CD14-positive monocyte (primary cell): ENCODE data around the gene TNFAIP6. TPM values are rescaled to one million over a fixed set of nuclear protein-coding genes. Genes with fewer than 3 reads are reported as not detected.

Experiments used
- DNase-seq, 3 donors: peaks; one replicate each; pipeline ENCODE4 v3.0.0-alpha.2; 2011 to 2022
- H2AFZ ChIP-seq: 2 replicates; pipeline ENCODE4 v1.6.0; 2012; ENCODE audit warnings: mild to moderate bottlenecking, low read depth, low read length, inconsistent platforms; ENCODE audit not compliant: insufficient read depth, poor library complexity, severe bottlenecking
- H3K27ac ChIP-seq, 2 donors: 1 replicate in 1 of 2; 2 replicates in 1 of 2; pipeline ENCODE4 v1.5.1; 2012 to 2013; ENCODE audit warnings: low read length in 2 of 2, control low read depth in 1 of 2, inconsistent platforms in 1 of 2, low read depth in 1 of 2, mild to moderate bottlenecking in 1 of 2
- H3K27me3 ChIP-seq, 2 donors: one replicate each; pipeline versions ENCODE4 v1.6.0 to v1.6.1; 2011 to 2013; ENCODE audit warnings: low read length in 2 of 2; ENCODE audit not compliant: control insufficient read depth in 2 of 2, insufficient read depth in 2 of 2
- H3K36me3 ChIP-seq, 2 donors: replicated peaks in 1 of 2; 1 replicate in 1 of 2; 2 replicates in 1 of 2; pipeline versions ENCODE4 v1.5.1 to v1.6.1; 2012 to 2013; ENCODE audit warnings: low read length in 2 of 2, control low read depth in 1 of 2, inconsistent platforms in 1 of 2, mild to moderate bottlenecking in 1 of 2; ENCODE audit not compliant: insufficient read depth in 2 of 2, control insufficient read depth in 1 of 2
- H3K4me1 ChIP-seq, 2 donors: 1 replicate in 1 of 2; 2 replicates in 1 of 2; pipeline versions ENCODE4 v1.5.1 to v1.6.1; 2012 to 2013; ENCODE audit warnings: low read length in 2 of 2, control low read depth in 1 of 2, inconsistent platforms in 1 of 2, mild to moderate bottlenecking in 1 of 2, moderate library complexity in 1 of 2; ENCODE audit not compliant: insufficient read depth in 2 of 2, control insufficient read depth in 1 of 2
- H3K4me2 ChIP-seq: replicated peaks from 2 replicates; pipeline ENCODE3; 2012; ENCODE audit warnings: low read length, moderate library complexity, mild to moderate bottlenecking; ENCODE audit not compliant: poor library complexity, severe bottlenecking; ENCODE audit errors: extremely low read depth
- H3K4me3 ChIP-seq, 3 experiments: fragments of 200-600 bp in 1 of 3; sonication (generic) in 1 of 3; replicated peaks in 1 of 3; 1 replicate in 2 of 3; 2 replicates in 1 of 3; pipeline ENCODE4 v1.5.1; 2011 to 2013; ENCODE audit warnings: low read length in 3 of 3, mild to moderate bottlenecking in 3 of 3, control low read depth in 2 of 3, low read depth in 2 of 3, inconsistent platforms in 1 of 3, moderate library complexity in 1 of 3
- H3K79me2 ChIP-seq: 2 replicates; pipeline ENCODE4 v1.6.0; 2012; ENCODE audit warnings: mild to moderate bottlenecking, control low read depth, inconsistent platforms, low read length, moderate library complexity; ENCODE audit not compliant: insufficient read depth
- H3K9ac ChIP-seq: 2 replicates; pipeline ENCODE4 v1.6.0; 2017; ENCODE audit warnings: low read length, mild to moderate bottlenecking; ENCODE audit not compliant: insufficient read depth, poor library complexity, severe bottlenecking
- H3K9me3 ChIP-seq, 2 donors: replicated peaks in 1 of 2; 1 replicate in 1 of 2; 2 replicates in 1 of 2; pipeline versions ENCODE4 v1.5.1 to v1.6.1; 2012 to 2013; ENCODE audit warnings: low read length in 2 of 2, control low read depth in 1 of 2; ENCODE audit not compliant: control insufficient read depth in 1 of 2, insufficient read depth in 1 of 2
- H4K20me1 ChIP-seq: 2 replicates; pipeline ENCODE4 v1.6.0; 2012; ENCODE audit warnings: mild to moderate bottlenecking, low read length, control low read depth, moderate library complexity; ENCODE audit not compliant: insufficient read depth
- H3K27ac Mint-ChIP-seq, 7 donors: one replicate each; pipeline ENCODE4 v1.8.0; 2020; ENCODE audit warnings: mild to moderate bottlenecking in 7 of 7, mixed read lengths in 7 of 7, moderate library complexity in 6 of 7, inconsistent platforms in 2 of 7
- H3K27me3 Mint-ChIP-seq, 3 donors: one replicate each; pipeline ENCODE4 v1.8.0; 2021 to 2022; ENCODE audit warnings: low read depth in 3 of 3, mild to moderate bottlenecking in 3 of 3, mixed read lengths in 3 of 3, moderate library complexity in 3 of 3, inconsistent platforms in 1 of 3
- H3K36me3 Mint-ChIP-seq, 2 donors: one replicate each; pipeline ENCODE4 v1.8.0; 2020; ENCODE audit warnings: mixed read lengths in 2 of 2, inconsistent platforms in 1 of 2, mild to moderate bottlenecking in 1 of 2
- H3K4me1 Mint-ChIP-seq: one replicate; pipeline ENCODE4 v1.8.0; 2020; ENCODE audit warnings: mild to moderate bottlenecking, mixed read lengths
- H3K4me3 Mint-ChIP-seq, 2 donors: one replicate each; pipeline ENCODE4 v1.8.0; 2020; ENCODE audit warnings: mild to moderate bottlenecking in 2 of 2, mixed read lengths in 2 of 2, moderate library complexity in 1 of 2
- H3K9me3 Mint-ChIP-seq, 7 donors: one replicate each; pipeline ENCODE4 v1.8.0; 2020 to 2022; ENCODE audit warnings: mixed read lengths in 7 of 7, mild to moderate bottlenecking in 6 of 7, moderate library complexity in 6 of 7, inconsistent platforms in 2 of 7
- CTCF ChIP-seq: fragments of 200-600 bp; IDR thresholded peaks from one replicate; pipeline ENCODE4 v1.8.0; 2022; ENCODE audit warnings: antibody characterized with exemption, mild to moderate bottlenecking
- WGBS: methylation state at CpG from one replicate; pipeline ENCODE4 v1.1.5; 2013; ENCODE audit warnings: missing lambda C conversion rate; ENCODE audit not compliant: insufficient coverage; 5-methylcytosine and 5-hydroxymethylcytosine counted together
- intact Hi-C, 2 donors: fragments of 100-400 bp; cut with micrococcal nuclease; formaldehyde crosslinking; loops; one replicate each; pipeline versions ENCODE4 v1.15.0 to v1.15.1; 2023
- polyA plus RNA-seq, 3 donors: library from polyadenylated mRNA; depleted of rRNA in 1 of 3; unstranded in 2 of 3; stranded (reverse) in 1 of 3; fragments of 300-500 nt in 2 of 3; fragments of >200 nt in 1 of 3; fragmentation: Illumina TruSeq in 2 of 3; gene quantifications; 1 replicate in 2 of 3; 2 replicates in 1 of 3; pipeline ENCODE4 v1.2.3, GENCODE V29; 2012 to 2021

Gene TNFAIP6
- polyA plus RNA-seq, 3 donors, result 2.6 to 8.2 (median 3.5) TPM

GRCh38 chr2:151361674-151362370 lies 4.4 kb downstream of the TNFAIP6 start:
- WGBS, result 100% methylated on average over 1 of the region's 3 CpGs
- Histone ChIP-seq H3K9ac (no peak overlapping the region), H2AFZ (peak overlapping the region; percentile 52), H3K27ac (no peak overlapping the region), H4K20me1 (no peaks in the 10 kb centered on the region), H3K4me1 (peaks cover 17 to 40% of the 10 kb centered on the region in 2 donors), H3K79me2 (no peaks in the 10 kb centered on the region), H3K4me3 (no peak overlapping the region), H3K4me2 (no peak overlapping the region), H3K27me3 (no peaks in the 10 kb centered on the region), H3K36me3 (peaks cover 0 to 5% of the 10 kb centered on the region in 2 donors), H3K9me3 (no peaks in the 10 kb centered on the region)
- peaks cover 2 to 4% of the 10 kb centered on the region in 2 donors for H3K36me3 Mint-ChIP-seq
- H3K27me3 Mint-ChIP-seq, result no peaks in the 10 kb centered on the region
- intact Hi-C loops, result loop anchor here in 1 of 2 donors (5.0 kb wide), 1 partner anchor 70 kb away; no protein-coding TSS in a partner anchor
- DNase-seq, result peak in 1 of 3 donors; percentile 40
- H3K9me3 Mint-ChIP-seq, result peaks cover 0 to 3% (median 0%) of the 10 kb centered on the region in 7 donors
- H3K27ac Mint-ChIP-seq, result peak overlapping the region in 1 of 7 donors; percentile 26
- TF ChIP-seq CTCF, result no peak
- H3K4me3 Mint-ChIP-seq, result no peak overlapping the region
- H3K4me1 Mint-ChIP-seq, result peaks cover 26% of the 10 kb centered on the region

- H3K9me3 ChIP-seq, result peaks cover 0 to under 1% of the 10 kb centered on the region in 2 donors
- H3K4me1 ChIP-seq, result peaks cover 10 to 21% of the 10 kb centered on the region in 2 donors
- peak overlapping the region; percentile 38 for H3K4me2 ChIP-seq
- WGBS, result 24% methylated on average over 6 of the region's 8 CpGs
- no peak overlapping the region for H3K9ac ChIP-seq
- H4K20me1 ChIP-seq, result no peaks in the 10 kb centered on the region
- peaks cover 0 to 3% (median 0%) of the 10 kb centered on the region in 7 donors for H3K9me3 Mint-ChIP-seq
- no peaks in the 10 kb centered on the region for H3K79me2 ChIP-seq
- peak; percentile 75 to 98 (median 84) for DNase-seq
- peak overlapping the region; percentile 38 for H2AFZ ChIP-seq
- H3K27ac ChIP-seq, result peak overlapping the region; percentile 54 to 62
- intact Hi-C loops, result loop anchor here in 1 of 2 donors (5.0 kb wide), 1 partner anchor 71 kb away; no protein-coding TSS in a partner anchor
- no peaks in the 10 kb centered on the region for H3K27me3 ChIP-seq
- no peaks in the 10 kb centered on the region for H3K27me3 Mint-ChIP-seq
- TF ChIP-seq CTCF, result no peak
- H3K36me3 ChIP-seq, result peaks cover 0 to 5% of the 10 kb centered on the region in 2 donors
- peaks cover 4% of the 10 kb centered on the region in 2 donors for H3K36me3 Mint-ChIP-seq
- H3K4me3 ChIP-seq, result peak overlapping the region in 1 of 3 experiments; percentile 21
- H3K4me1 Mint-ChIP-seq, result peaks cover 12% of the 10 kb centered on the region
- peak overlapping the region; percentile 76 to 93 (median 88) for H3K27ac Mint-ChIP-seq
- peak overlapping the region; percentile 55 for H3K4me3 Mint-ChIP-seq
These were observed 6.3 kb downstream of the TNFAIP6 start for GRCh38 chr2:151363709-151364108.
